ENCODE measurements around the gene UGT1A4. TPM values are rescaled to one million over a fixed set of nuclear protein-coding genes. Genes with fewer than 3 reads are reported as not detected.

The UGT1A4 gene
- total RNA-seq, 1 experiment from 2014 or later = 0.12 TPM

GRCh38 chr2:233791151-233791882 is 72.8 kb downstream of the UGT1A4 start:
- no peak for DNase-seq (ENCODE audit: low read depth)

DNA sequence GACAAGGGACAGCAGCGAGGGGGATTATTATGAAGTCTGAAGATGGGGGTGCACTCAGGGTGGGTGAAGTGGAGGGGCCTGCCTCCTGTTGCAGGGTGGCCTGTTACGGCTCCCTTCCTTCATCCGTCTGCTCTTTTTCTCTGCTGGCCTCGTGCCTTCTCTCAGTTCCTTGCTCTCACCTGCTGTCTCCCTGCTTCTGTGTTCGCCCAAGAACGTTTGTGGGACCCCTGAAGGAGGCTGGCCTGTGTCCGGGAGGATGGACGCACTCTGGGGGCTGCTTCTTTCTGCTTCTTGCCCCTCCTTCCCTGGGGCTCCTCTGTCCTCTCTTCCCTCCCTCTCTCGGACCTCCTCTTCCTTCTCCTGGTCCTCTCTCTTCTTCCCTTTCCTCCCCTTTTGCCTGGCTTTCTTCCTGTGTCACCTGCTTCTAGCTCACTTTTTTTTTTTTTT is 73.4 kb downstream of the UGT1A4 start:
- no peak for DNase-seq (ENCODE audit: low read depth)

GRCh38 chr2:233792720-233793119 is 74.2 kb downstream of the UGT1A4 start:
- no peak for DNase-seq (ENCODE audit: low read depth)

DNA sequence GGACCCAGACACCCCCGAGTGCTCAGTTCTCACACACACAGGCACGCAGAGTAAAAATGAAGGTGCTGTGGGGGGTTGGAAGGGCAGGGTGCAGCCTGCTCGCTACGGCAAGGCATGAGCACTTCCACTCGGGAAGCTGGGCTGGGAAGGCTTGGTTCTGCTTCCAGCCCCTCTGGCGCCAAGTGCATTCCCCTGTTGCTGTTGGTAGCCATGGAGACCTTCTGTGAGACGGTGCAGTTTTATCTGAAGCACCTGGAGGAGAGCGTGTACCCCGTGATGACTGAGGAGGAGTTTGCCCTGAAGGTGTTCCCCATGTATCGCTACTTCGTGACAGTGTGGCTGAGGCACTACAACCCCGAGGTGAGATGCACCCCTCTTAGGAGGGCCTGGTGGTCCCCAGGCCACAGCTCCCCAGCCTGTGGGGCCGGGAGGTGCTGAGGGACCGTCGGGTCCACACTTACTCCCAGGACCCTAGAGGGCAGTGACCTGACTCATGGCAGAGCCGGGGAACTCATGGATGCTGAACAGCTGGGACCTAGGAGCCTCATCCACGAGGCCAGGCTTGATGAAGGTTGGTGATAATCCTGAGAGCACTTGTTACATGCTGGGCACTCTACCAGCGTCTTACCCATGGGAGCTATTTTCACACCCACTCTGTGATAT is 75.1 kb downstream of the UGT1A4 start:
- no peak for DNase-seq (ENCODE audit: low read depth)

GRCh38 chr2:233794128-233794658 is 75.7 kb downstream of the UGT1A4 start:
- no peak for DNase-seq (ENCODE audit: low read depth)

DNA sequence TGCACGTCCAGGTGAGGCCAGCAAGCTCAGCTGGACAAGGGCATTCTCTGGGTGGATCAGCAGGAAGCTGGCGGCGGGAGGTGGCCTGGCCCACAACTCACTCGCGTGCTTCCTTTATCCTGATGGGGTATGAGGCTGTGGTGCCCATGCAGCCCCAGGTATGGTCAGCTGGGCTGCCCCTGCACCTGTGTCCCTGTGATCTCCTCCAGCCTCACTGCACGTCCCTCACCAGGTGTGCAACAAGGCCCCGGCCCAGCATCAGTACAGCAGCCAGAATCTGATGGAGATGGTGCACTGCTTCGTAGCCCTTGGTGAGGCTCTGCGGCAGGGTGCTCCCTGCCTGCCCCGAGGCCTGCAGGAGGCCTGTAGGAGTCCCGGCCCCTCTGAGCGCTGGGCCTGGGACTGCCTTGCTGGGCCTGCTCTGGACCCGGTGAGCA is 77.2 kb downstream of the UGT1A4 start:
- DNase-seq (ENCODE audit: low read depth) = no peak

GRCh38 chr2:233796254-233796653 is 77.7 kb downstream of the UGT1A4 start:
- no peak for DNase-seq (ENCODE audit: low read depth)

- no peak for DNase-seq (ENCODE audit: low read depth)
Measured at GRCh38 chr2:233798335-233799086, 80.0 kb downstream of the UGT1A4 start.

- DNase-seq (ENCODE audit: low read depth) = no peak
Measured at GRCh38 chr2:233799087-233799665, 80.6 kb downstream of the UGT1A4 start.

DNA sequence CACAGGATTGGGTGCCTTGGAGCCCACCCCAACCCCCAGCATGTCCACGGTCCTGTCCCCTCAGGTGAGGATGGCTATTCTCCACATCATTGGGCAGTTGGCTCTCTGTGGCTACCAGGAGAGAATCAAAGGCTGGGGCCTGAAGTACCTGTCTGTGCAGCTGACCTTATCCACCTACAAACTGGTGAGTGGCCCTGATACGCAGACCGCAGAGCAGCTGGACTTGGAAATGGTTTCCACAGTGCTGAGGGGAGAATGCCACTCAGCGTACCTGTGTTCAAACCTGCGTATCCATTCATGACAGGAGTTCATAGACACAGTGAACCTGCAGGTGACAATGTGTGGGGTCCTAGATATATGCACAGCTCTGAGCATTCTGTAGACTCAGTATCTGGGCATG is 81.2 kb downstream of the UGT1A4 start:
- DNase-seq (ENCODE audit: low read depth) = no peak

- no peak for DNase-seq (ENCODE audit: low read depth)
Measured at GRCh38 chr2:233800208-233800607, 81.7 kb downstream of the UGT1A4 start.

DNA sequence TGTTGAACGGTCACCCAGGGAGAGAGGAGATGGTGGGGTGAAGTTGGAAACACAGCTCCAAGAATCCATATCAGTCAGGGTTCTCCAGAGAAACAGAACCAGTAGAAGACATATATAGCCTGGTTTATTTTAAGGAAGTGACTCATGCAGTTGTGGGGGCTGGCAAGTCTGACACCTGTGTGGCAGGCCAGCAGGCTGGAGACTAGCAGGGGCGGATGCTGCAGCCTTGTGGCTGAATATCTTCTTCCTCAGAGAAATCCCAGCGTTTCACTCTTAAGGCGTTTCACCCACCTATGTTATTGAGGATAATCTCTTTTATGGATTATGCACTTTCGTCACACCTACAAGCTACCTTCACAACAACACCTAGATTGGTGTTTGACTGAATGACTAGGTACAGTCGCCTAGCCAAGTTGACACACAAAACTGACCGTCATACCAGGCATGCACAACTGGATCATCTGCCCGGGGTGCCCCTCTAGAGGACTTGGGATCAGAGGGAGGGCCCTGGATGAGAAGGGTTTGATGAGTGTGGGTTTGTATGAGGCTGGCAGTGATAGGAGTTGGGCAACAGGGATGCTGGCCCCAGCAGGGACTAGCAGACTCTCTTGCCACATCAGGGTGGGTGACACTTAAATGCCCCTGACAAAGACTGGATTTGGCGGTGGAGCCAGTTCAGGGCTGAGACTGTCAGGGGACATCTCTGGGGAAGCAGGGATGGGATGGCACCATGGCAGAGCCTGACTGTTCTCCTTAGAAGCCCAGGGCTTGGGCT is 83.0 kb downstream of the UGT1A4 start:
- peak; percentile 79 for DNase-seq (ENCODE audit: low read depth)

- DNase-seq (ENCODE audit: low read depth) = no peak
Measured at GRCh38 chr2:233802132-233802815, 83.7 kb downstream of the UGT1A4 start.

- no peak for DNase-seq (ENCODE audit: low read depth)
Measured at GRCh38 chr2:233803292-233803911, 84.9 kb downstream of the UGT1A4 start.

GRCh38 chr2:233803994-233804393 is 85.5 kb downstream of the UGT1A4 start:
- no peak for DNase-seq (ENCODE audit: low read depth)

DNA sequence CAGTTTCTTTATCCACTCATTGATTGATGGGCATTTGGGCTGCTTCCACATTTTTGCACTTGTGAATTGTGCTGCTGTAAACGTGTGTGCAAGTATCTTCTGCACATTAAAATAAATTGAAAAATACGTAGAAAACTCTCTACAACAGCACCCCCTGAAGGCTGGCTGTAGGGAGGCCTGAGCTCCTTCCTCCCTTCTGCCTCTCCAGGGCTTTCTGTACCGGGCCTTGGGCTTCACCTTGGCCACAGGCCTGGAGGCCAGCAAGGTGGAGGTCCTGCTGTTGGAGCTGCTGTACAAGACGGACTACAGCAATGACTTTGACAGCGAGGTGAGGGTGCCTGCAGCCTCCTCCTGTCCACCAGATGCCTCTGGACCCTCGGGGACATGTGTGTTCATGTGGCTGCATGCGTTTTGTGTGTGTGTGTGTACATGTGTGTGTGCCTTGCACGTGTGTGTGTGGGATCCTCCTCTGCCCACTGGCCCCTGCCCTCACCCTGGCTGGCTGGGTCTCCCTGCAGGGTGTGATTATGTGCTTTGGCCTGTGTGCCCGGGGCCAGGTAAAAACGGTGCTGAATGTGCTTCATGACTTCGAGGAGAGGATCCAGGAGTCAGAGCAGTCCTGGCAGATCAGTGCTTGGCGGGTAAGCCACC is 88.8 kb downstream of the UGT1A4 start:
- no peak for DNase-seq (ENCODE audit: low read depth)

DNA sequence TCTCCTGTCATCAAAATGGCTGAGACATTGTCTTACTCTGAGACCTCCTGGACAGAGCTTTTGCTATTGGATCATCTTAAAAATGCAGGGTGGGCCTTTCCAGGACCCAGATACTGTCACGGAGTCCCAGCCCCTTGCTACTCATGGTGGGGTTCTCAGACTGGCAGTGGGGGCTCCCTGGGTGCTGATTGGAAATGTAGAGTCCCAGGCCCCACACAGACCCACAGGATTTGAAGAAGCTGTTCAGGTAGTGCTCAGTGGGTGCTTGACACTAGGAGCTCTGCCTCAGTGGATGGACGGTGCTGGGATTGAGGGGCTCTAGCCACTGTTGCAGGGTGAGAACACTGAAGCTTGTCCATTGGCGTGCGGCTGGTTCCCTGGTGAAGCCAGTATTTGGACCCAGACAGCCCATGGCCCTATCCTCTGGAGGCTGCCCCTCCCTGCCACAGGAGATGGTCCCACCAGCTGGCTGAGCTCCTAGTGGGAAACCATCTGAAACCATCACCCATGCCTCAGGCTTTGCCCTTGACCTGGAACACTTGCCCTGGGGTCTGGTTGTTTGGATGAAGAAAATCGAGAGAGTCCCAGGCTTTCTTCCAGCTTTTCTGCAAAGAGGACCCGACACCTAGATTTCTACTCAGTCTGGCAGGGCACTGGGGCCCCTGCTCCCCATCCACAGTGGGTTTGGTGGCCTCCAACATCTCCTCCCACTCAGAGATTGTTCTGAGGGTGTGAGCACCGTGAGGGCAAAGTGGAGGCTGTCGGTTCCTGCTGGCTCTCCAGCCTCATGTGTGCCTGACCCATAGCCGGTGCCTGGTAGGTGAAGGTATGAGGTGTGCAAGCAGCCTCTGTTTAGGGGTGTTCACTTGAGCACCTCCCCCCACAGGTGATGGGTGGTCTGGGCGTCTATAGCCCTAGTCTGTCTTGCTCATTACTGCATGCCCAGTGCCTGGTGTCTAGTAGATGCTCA is 89.7 kb downstream of the UGT1A4 start:
- no peak for DNase-seq (ENCODE audit: low read depth)

DNA sequence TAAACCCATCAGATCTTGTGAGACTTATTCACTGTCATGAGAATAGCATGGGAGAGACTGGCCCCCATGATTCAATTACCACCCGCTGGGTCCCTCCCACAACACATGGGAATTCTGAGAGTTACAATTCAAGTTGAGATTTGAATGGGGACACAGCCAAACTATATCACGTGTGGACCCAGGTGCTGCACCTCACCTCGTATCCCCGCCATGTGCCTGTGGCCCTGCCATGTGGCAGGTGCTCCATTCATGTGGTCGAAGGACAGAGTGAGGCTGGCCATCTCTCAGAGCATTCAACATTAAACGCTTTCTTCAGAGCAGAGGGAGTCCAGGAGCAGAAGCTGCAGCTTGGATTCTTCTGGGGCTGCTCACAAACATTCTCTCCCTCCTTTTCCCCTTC is 91.8 kb downstream of the UGT1A4 start:
- no peak for DNase-seq (ENCODE audit: low read depth)
